Fibroblast of skin of back (primary cell): ENCODE measurements around the gene PCK1. TPM values are rescaled to one million over a fixed set of nuclear protein-coding genes. Genes with fewer than 3 reads are reported as not detected.
A peak's percentile ranks its signal among the peaks of the same experiment; 100 is the strongest.
"Not testable (repeated sequence)": the region's sequence is repeated elsewhere in the genome, so short reads cannot be mapped to it uniquely, and the experiment has no call there.

Source experiments
- DNase-seq: peaks from one replicate; pipeline ENCODE4 v3.0.0-alpha.2; 2013
- polyA plus RNA-seq, 2 experiments: library from polyadenylated mRNA; unstranded; fragments of 120-200 nt; gene quantifications; one replicate each; pipeline ENCODE4 v1.2.1, GENCODE V29; 2013; ENCODE audit not compliant: insufficient read length in 2 of 2

PCK1 gene
- not detected for polyA plus RNA-seq (2013, experiment 1 of 2; ENCODE audit: insufficient read length)
- polyA plus RNA-seq (2013, experiment 2 of 2; ENCODE audit: insufficient read length) = not detected

DNA sequence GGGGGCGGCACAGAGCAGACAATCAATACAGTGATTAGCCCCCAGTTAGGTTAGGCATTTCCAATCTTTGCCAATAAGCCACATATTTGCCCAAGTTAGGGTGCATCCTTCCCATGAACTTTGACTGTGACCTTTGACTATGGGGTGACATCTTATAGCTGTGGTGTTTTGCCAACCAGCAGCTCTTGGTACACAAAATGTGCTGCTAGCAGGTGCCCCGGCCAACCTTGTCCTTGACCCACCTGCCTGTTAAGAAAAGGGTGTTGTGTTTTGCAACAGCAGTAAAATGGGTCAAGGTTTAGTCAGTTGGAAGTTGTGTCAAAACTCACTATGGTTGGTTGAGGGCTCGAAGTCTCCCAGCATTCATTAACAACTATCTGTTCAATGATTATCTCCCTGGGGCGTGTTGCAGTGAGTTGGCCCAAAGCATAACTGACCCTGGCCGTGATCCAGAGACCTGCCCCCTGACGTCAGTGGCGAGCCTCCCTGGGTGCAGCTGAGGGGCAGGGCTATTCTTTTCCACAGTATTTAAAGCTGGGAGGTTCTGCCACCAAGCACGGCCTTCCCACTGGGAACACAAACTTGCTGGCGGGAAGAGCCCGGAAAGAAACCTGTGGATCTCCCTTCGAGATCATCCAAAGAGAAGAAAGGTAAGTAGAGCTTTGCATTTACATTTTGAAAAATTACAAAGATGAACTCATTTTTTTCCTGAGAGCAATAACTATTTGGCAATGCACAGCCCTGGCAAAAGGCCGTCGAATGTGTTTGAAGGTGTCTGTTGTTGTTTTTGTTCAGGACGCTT, at the start of gene PCK1:
Gene PCK1, plus strand, starts transcription at position 557 of the 802 bp plus-strand sequence. CDS start 302 bp downstream, outside the sequence.
- DNase-seq = no peak

DNA sequence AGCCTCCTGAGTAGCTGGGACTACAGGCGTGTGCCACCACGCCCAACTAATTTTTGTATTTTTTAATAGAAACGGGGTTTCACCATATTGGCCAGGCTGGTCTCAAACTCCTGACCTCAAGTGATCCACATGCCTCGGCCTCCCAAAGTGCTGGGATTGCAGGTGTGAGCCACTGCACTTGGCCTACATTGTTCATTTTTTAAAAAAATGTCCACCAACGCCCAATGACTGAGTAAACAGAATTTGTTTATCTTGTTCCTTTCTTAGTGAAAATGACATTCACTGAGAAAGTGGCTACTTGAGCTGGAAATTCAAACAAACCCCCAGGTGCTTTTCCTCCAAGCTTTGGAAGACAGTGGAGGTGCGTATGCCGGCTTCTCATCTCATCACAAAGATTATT, 49.2 kb upstream of the PCK1 start:
- not testable (repeated sequence) for DNase-seq

DNA sequence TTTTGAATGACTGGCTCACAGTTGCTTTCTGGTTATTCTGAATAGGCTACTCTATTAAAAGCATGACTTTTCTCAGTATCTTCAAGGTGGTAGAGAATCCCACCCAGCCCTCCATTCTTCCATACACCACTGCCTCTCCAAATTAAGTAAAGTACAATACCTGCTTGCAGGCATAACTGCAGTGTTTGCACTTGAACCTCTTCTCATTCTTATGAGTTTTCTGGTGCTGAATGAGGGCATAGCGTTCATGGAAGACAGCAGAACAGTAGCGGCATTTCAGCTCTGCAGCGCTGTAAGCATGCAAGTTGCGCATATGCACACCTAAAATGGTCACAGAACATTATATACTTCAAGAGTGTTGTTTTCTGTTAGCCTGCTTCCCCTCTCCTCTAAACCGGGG, 48.5 kb upstream of the PCK1 start:
- no peak for DNase-seq

DNA sequence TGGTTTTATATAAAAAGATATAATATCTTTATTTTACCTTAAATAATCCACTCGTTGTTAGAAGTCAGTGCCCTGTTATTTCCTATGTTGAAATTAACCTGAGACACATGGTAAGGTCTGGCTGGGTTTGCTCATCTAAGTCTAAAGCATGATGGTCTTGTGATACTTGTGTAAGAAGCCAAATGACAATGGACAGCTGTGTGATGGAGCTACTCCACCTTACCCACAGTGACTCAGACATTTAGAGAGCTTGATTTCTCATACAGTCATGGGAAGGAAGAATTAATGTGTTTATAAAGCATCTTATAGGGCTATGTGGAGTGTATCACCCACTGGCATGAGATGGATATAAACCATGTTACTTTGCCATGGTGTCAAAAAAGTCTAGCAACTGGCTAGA, 47.7 kb upstream of the PCK1 start:
- peak; percentile 6 for DNase-seq

DNA sequence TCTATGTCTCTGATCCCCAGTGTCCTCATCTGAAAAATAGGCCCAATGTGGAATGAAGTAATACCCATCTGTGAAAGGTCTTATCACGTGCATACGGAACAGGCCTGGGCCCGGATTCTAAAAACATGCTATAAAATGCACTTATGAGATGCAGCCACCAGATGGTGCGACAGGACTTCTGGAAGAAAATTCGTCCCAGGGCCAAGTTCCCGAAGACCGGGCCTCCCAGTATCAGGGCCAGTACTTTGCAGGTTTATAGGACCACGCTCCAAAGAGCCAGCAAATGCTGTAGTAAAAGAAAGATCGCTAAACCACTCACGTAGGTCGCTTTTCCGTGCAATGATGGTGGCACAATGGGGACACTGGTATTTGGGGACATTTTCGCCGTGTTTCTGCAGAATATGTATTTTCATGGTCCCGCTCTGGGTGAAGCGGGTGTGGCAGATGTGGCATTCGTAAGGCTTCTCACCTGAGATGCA, 46.6 kb upstream of the PCK1 start:
- peak; percentile 51 for DNase-seq

DNA sequence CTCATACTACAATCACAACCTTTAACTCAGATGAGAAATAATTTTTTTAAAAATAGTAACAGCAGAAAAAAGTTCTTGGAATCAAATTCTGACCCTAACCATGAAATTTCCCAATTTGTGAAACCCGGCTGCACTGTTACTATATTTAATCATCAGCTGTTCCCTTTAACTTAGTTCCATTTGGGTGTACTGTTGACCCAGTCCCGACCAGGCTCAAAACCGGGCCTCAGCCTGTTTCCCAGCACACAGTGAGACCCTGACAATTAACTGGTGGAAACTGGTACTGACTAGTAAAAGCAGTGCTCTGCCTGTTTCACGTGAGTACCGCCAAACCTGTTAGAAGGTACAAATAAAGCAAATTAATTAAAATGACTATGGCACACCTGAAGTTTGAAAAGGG, 43.0 kb upstream of the PCK1 start:
- DNase-seq = no peak

DNA sequence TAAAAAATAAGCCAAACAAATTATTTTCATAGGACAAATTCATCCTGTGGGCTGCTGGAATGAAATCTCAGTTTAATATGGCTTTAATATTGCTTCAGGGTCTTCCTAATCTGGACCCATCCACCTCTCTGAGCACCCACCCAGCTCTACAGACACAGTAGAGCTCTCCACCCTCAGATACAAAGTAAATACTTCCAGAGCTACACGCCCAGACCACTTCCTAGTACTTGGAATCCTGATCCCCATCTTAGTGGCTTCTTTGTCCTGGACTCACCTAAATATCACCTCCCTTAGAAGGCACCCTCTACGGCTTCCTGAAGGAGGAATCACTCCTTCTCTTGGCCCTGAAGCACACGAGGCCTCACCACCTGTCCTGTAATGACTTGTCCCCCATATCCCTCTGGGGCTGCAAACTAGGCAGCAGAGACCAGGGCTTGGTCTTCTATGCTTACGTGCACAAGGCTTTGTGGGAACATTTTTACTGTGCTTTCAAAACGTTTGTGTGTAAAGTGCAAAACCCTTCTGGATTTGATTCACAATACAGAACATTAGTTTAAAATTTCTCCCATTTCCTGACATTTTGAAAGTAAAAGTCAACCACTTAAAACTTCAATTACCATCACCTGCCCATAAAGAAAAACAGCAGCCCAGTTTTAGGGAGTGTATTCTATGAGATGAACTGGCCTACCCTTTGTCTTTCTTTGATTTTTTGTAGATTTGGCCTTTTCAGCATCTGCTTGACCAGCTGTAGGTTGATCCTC, 38.4 kb upstream of the PCK1 start:
- DNase-seq = no peak

DNA sequence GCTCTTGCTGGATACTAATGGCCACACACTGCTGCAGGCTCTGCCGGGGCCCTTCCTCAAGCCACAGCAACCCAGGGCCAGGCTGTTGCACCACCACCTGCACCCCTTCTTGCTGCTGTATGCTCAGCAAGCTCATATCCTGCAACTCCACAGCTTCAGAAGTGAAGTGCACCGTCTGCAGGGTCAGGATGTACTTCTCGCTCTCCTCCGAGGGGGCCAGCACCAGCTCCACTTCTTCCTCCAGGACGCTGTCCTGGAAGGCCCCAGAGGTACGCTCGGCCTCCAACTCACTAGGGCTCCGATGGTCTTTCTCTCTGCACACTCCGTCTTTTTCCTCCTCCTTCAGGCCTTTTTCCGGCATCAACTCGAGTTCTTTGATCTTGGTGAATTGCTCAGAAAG, 37.1 kb upstream of the PCK1 start:
- no peak for DNase-seq

DNA sequence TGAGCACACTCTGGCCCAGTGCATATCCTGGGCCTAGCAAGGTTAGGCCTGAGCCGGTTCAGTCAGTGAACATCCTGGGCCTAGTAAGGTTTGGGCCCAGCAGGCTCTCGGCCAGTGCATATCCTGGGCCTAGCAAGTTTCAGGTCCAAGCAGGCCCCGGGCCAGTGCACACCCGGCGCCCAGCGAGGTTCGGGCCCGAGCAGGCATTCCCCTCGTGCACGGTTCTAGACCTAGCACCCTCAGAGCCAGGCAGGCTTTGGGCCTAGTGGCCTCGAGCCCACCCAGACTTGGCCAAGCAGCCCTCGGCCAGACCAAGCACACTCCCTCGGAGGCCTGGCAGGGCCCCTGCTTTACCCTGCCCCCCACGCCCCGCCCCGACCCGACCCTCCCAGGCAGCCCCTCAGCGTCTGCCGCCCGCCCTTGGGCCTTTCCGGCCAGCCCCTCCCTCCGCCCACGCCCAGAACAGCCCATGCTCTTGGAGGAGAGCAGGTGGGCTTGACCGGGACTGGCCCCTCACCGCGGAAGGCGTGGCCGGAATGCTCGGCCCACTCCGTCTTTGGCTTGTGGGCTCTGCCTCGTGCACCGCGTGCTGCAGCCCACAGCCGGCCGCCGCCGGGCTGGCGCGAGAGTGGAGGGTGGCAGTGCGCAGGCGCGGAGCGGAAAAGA, 36.3 kb upstream of the PCK1 start, which contains the start of gene CTCFL:
Gene CTCFL, minus strand, starts transcription at position 630 of the 666 bp plus-strand sequence. CDS start 935 bp downstream, outside the sequence.
- no peak for DNase-seq

DNA sequence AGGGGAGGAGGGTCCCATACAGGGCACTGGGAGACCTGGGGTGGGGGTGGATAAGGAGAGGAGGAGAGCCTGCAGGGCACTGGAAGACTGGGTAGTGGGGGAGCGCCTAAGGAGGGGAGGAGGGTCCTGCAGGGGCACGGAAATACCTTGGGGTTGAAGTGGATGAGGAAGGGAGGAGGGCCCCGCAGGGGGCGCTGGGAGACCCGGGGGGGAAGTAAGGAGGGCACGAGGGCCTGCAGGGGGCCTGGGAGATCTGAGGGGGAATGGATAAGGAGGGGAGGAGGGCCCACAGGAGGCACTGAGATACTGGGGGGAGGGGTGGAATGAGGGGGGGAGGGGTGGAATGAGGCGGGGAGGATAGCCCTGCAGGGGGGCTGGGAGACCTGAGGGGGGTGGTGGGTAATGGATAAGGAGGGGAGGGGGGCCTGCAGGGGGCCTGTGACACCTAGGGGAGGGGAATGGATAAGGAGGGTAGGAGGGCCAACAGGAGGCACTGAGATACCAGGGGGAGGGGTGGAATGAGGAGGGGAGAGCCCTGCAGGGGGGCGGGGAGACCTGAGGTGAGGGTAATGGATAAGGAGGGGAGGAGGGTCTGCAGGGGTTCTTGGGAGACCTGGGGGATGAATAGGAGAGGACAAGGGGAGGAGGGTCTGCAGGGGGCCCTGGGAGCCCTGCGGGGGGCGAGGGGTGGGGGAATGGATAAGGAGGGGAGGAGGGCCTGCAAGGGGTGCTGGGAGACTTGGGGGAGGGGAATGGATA, 35.4 kb upstream of the PCK1 start:
- no peak for DNase-seq

DNA sequence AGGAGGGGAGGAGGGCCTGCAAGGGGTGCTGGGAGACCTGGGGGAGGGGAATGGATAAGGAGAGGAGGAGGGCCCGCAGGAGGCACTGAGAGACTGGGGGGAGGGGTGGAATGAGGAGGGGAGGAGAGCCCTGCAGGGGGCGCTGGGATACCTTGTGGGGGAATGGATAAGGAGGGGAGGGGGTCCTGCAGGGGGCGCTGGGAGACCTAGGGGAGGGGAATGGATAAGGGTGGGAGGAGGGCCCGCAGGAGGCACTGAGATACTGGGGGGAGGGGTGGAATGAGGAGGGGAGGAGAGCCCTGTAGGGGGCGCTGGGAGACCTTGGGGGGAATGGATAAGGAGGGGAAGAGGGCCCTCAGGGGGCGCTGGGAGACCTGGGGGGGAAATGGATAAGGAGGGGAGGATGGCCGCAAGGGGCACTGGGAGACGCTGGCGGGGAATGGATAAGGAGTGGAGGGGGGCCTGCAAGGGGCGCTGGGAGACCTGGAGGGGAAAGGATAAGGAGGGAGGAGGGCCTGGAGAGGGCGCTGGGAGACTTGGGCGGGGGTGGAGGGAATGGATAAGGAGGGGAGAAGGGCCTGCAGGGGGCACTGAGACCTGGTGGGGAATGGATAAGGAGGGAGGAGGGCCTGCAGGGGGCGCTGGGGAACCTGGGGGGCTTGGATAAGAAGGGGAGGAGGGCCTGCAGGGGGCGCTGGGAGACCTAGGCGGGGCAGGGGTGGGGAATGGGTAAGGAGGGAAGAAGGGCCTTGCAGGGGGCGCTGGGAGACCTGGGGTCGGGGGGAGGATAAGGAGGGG, 34.6 kb upstream of the PCK1 start:
- DNase-seq = no peak

DNA sequence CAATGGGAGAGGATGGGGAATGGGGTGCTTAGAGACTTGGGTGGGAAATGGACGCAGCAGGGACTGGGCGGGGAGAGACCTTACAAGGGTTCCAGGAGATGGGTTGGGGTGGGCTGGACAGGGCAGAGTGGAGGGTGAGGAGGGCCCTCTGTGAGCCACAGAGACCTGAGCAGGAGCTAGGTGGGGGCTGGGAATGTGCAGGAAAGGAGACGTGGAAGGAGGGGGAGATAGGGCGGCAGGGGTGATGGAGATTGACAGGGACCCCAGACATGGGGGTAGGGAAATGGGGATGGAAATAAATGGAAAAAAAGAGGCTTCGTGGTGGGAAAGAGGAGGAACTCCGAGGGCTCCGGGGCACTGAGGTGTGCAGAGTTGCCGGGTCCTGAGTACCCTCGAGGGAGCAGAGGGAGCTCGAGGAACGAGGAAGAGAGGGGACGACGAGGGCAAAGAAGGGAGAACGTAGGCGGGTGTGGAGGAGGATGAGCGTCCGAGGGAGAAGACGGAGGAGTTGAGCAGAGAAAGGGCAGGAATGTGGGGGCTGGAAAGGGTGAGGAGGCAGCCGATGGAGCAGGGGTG, 33.9 kb upstream of the PCK1 start:
- no peak for DNase-seq

DNA sequence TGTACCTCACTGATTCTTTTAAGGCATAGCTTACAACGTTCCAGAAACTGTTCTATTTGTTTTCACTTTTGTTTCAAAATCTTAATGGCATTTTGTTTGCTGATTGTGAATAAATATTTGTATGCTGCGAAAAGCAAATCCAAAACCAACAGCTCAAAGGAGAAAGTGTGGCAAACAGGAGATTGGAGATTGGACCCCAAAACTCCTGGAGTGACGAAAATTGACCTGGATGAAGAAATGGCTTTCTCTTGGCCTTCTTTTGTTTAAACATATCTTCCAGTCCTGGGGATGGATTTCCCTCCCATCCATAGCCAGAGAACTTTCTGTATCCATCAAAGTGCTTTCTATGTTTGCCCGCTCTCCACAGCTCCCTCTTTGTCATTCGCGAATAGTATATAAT, 33.2 kb upstream of the PCK1 start:
- no peak for DNase-seq

DNA sequence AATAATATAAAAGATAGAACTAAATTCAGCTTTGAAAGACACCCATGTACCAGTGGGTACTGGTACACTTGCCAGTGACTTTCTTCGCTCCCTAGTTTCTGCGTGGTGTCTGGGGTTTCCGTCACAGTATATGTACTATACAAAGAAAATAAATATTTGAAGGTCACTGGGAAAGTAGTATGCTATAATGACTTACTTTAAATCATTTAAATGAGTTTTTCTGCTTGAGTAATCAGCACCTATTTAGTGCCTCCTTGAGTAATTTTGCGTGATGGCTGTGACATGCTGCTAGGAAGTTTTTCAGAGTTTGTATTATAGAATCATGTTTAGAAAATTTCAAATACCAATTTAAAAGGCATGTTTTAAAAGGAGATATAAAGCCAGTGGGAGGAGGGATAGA, 32.8 kb upstream of the PCK1 start:
- DNase-seq = no peak

DNA sequence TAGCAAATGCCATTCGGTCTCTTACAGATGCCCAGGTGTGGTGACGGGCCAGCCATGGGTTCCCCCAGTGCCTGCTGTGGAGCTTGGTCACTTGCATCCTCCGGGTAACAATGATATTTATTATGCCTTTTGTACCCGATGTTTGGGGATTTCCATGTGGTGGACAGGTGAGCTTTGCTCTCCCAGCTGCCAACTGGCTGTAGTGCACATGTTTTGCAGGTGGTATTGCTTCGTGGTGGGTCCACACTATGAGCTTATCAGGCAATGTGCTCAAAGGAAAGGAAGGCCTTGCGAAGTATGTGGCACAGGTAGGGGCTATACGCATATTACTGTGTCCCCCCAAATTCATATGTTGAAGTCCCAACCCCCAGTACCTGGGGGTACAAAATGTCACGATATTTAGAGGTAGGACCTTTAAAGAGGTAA, 31.7 kb upstream of the PCK1 start:
- no peak for DNase-seq

DNA sequence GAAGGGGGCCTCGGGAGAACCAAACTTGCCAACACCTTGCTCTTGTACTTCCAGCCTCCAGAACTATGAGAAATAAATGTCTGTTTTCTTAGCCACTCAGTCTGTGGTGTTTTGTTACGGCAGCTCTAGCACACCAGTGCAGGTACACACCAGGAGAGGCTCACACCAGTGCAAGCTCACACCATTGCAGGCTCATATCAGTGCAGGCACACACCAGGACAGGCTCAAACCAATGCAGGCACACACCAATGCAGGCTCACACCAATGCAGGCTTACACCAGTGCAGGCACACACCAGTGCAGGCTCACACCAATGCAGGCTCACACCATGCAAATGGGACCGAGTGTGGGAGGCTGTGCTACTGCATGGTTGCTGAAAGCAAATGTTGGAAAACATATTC, 31.1 kb upstream of the PCK1 start:
- no peak for DNase-seq

DNA sequence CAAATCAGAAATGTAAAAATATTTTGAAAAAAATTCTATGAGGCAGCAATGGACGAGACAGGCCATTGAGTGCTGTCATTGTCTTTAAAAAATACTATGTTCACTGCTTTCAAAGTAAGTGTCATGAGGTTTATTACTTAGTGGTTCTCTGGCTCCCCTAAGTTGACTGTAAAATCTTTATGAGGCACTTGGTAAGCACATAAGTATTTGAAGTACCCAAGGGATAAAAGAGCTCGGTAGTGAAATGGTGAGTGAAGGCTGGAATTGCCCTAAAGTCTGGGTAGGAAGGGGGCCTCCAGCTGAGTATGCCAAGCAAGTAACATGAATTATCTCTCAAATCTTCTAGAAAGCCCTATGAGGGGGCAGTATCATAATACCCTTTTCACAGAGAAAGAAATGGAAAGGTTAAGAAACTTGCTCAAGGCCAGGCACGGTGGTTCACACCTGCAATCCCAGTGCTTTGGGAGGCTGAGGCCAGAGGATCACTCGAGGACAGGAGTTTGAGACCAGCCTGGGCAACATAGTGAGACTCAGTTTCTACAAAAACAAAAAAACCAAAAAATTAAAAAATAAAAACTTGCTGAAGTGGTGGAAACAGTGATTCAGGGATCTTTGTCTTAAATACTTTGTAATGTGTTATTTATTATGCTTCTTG, 30.5 kb upstream of the PCK1 start:
- no peak for DNase-seq

DNA sequence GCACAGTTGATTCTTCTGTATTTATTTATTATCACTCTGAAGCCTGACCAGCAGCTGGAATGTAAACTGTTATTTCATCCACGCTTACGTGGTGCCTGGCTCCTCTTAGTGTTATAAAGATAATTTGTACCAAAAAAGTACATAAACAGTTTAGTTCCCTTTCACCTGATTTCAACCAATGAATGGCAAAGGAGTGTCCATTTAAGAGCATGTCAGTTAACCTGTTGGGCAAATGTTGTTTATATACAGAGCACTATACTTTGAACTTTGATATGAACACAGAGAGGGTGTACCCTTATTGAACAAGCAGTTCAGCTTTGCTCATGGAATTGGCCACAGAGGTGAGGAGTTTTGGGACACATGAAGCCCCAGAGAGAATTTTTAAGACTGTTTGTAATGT, 28.8 kb upstream of the PCK1 start:
- no peak for DNase-seq

DNA sequence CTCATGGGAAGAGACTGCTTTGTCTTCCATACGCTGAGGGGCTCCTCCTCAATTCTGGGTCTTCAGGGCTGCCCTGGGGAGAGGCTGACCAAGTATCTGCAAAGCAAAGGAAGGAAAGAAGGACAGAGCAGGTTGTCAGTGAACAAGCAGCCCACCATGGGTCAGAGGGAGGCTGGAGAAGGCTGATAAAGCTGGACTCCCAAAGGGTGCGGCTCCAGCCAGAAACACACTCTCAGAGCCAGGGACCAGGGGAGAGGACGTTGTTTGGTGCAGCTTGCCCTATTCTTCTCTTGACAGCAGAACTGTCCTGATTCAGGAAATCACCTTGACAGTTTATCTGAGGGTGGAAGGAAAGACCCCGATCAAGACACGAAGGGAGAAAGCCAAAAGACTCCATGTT, 25.6 kb upstream of the PCK1 start:
- DNase-seq = no peak

DNA sequence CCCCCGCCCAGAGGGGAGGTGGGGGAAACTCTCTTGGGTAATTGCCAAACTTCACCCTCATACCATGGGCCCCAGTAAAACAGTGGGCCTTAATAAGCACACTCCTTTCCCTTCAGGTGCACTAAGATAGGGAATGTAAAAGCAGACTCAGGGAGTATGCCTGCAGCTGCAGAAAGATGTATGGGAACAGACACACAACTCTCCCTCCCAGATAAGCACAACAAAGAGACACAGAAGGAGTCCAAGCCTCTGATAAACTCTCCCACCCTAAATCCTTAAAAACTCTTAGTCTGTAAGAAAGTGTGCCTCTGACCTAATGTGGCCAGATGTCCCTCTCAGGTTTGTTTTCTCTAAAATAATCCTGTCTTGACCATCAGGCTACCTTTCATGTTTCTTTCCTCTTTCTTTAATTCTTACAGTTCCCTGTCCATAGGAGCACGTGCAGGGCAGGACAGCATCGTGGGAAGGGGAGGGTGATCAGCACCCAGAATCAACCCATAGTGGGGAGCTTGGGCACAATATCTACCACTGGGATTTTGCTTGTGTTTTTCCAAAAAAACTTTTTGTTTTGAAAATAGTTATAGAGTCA, 24.7 kb upstream of the PCK1 start:
- DNase-seq = no peak
